DMS53 (cell line): Measurements from ENCODE around the gene TSR3.

ENCODE experiments used
- DNase-seq: peaks from one replicate; lab custom pipeline; 2025; lab: John Stamatoyannopoulos, UW

Gene TSR3

GRCh38 chr16:1351215-1351581 is 480 bp downstream of the TSR3 start:
- DNase-seq, result peak; percentile 42

GRCh38 chr16:1350691-1351090 is 987 bp downstream of the TSR3 start:
- DNase-seq, result no peak

- DNase-seq, result no peak
These were observed 1.7 kb downstream of the TSR3 start for GRCh38 chr16:1349951-1350350.

- no peak for DNase-seq
These were observed 2.3 kb downstream of the TSR3 start for GRCh38 chr16:1349351-1349750.

GRCh38 chr16:1348926-1349325 is 2.8 kb downstream of the TSR3 start:
- no peak for DNase-seq

- DNase-seq, result no peak
These were observed 3.2 kb downstream of the TSR3 start for GRCh38 chr16:1348441-1348840.

GRCh38 chr16:1347962-1348361 is 3.7 kb downstream of the TSR3 start:
- no peak for DNase-seq

- DNase-seq, result no peak
These were observed 4.3 kb downstream of the TSR3 start for GRCh38 chr16:1347286-1347855.

GRCh38 chr16:1346422-1347285 is 5.0 kb downstream of the TSR3 start:
- DNase-seq, result peak; percentile 49

- no peak for DNase-seq
These were observed 5.8 kb downstream of the TSR3 start for GRCh38 chr16:1345651-1346421.

- peak; percentile 21 for DNase-seq
These were observed 6.6 kb downstream of the TSR3 start for GRCh38 chr16:1345087-1345486.

- DNase-seq, result no peak
These were observed 7.2 kb downstream of the TSR3 start for GRCh38 chr16:1344499-1344898.

GRCh38 chr16:1343428-1344242 is 8.0 kb downstream of the TSR3 start:
- DNase-seq, result no peak

- peak; percentile 98 for DNase-seq
These were observed 8.9 kb downstream of the TSR3 start for GRCh38 chr16:1342526-1343427.

- peak; percentile 47 for DNase-seq
These were observed 9.9 kb downstream of the TSR3 start for GRCh38 chr16:1341495-1342420.

GRCh38 chr16:1340730-1341494 is 10.8 kb downstream of the TSR3 start:
- DNase-seq, result no peak

- no peak for DNase-seq
These were observed 12.6 kb downstream of the TSR3 start for GRCh38 chr16:1338855-1339675.

- DNase-seq, result peak; percentile 87
These were observed 13.5 kb downstream of the TSR3 start for GRCh38 chr16:1338119-1338730.
